SK-N-SH (cell line): Measurements from ENCODE around the gene TUBB8. TPM values are rescaled to one million over a fixed set of nuclear protein-coding genes. Genes with fewer than 3 reads are reported as not detected.

Source experiments
- CTCF ChIA-PET: fragments of 300-600, 350-600 bp; formaldehyde crosslinking; extraction: SDS; loops from one replicate; lab custom pipeline; 2021; lab: Yijun Ruan, JAX
- POLR2A ChIA-PET: fragments of 350-600 bp; sonication (Branson Sonifier 250); formaldehyde crosslinking; extraction: SDS; loops from one replicate; lab custom pipeline; 2020; ENCODE audit warnings: antibody characterized with exemption, inconsistent platforms; lab: Yijun Ruan, JAX
- DNase-seq: peaks from one replicate; pipeline ENCODE4 v3.0.0; 2012
- H2AFZ ChIP-seq: fragments of 200-600 bp; sonication (generic); 2 replicates; pipeline ENCODE4 v1.8.1; 2016; ENCODE audit warnings: antibody characterized with exemption, mild to moderate bottlenecking, low read depth
- H3F3A ChIP-seq: fragments of 200-600 bp; sonication (generic); replicated peaks from 2 replicates; pipeline ENCODE3; 2016; ENCODE audit warnings: antibody characterized with exemption, mild to moderate bottlenecking; ENCODE audit not compliant: insufficient read depth
- H3K27ac ChIP-seq, 2 experiments: fragments of 200-500 bp in 1 of 2; fragments of 200-600 bp in 1 of 2; sonication (Bioruptor generic) in 1 of 2; sonication (generic), shearing (Covaris generic) in 1 of 2; 2 replicates each; pipeline versions ENCODE4 v1.5.1 to v1.6.1; 2014 to 2016; ENCODE audit warnings: low read depth in 2 of 2, inconsistent platforms in 1 of 2, low read length in 1 of 2, mild to moderate bottlenecking in 1 of 2, mixed read lengths in 1 of 2
- H3K27me3 ChIP-seq: fragments of 200-600 bp; sonication (generic), shearing (Covaris generic); 2 replicates; pipeline ENCODE4 v1.6.1; 2016; ENCODE audit warnings: mixed run types; ENCODE audit not compliant: insufficient read depth
- H3K36me3 ChIP-seq, 2 experiments: fragments of 200-500 bp in 1 of 2; fragments of 200-600 bp in 1 of 2; sonication (Bioruptor generic) in 1 of 2; sonication (generic) in 1 of 2; replicated peaks in 1 of 2; 2 replicates each; pipeline versions ENCODE3 to v1.5.1; 2014 to 2016; ENCODE audit warnings: low read length in 1 of 2, mild to moderate bottlenecking in 1 of 2; ENCODE audit not compliant: insufficient read depth in 2 of 2, control insufficient read depth in 1 of 2
- H3K4me1 ChIP-seq, 2 experiments: fragments of 200-500 bp in 1 of 2; fragments of 200-600 bp in 1 of 2; sonication (Bioruptor generic) in 1 of 2; sonication (generic), shearing (Covaris generic) in 1 of 2; 2 replicates each; pipeline versions ENCODE4 v1.5.1 to v1.6.1; 2014 to 2016; ENCODE audit warnings: low read depth in 1 of 2, low read length in 1 of 2, mixed run types in 1 of 2; ENCODE audit not compliant: insufficient read depth in 2 of 2, control insufficient read depth in 1 of 2
- H3K4me2 ChIP-seq: fragments of 200-600 bp; sonication (generic), shearing (Covaris generic); 2 replicates; pipeline ENCODE4 v1.6.1; 2017; ENCODE audit warnings: mixed run types
- H3K4me3 ChIP-seq, 2 experiments: fragments of 200-500 bp in 1 of 2; fragments of 200-600 bp in 1 of 2; sonication (Bioruptor generic) in 1 of 2; sonication (generic), shearing (Covaris generic) in 1 of 2; 2 replicates each; pipeline versions ENCODE4 v1.5.1 to v1.8.1; 2014 to 2016; ENCODE audit warnings: low read depth in 2 of 2, inconsistent platforms in 1 of 2, low read length in 1 of 2, mild to moderate bottlenecking in 1 of 2, mixed read lengths in 1 of 2, moderate library complexity in 1 of 2
- H3K79me2 ChIP-seq: fragments of 200-600 bp; sonication (generic); 2 replicates; pipeline ENCODE4 v1.8.1; 2017; ENCODE audit warnings: mild to moderate bottlenecking; ENCODE audit not compliant: insufficient read depth
- H3K9ac ChIP-seq: fragments of 200-600 bp; sonication (generic); 2 replicates; pipeline ENCODE4 v1.6.1; 2017; ENCODE audit warnings: mixed run types
- H3K9me2 ChIP-seq: fragments of 200-600 bp; sonication (generic); 2 replicates; pipeline ENCODE4 v1.6.1; 2017; ENCODE audit warnings: mixed run types
- H3K9me3 ChIP-seq: fragments of 200-600 bp; sonication (generic); 2 replicates; pipeline ENCODE4 v1.6.1; 2017; ENCODE audit warnings: mixed run types, mild to moderate bottlenecking, moderate library complexity
- H4K20me1 ChIP-seq: fragments of 200-600 bp; sonication (generic); 2 replicates; pipeline ENCODE4 v1.6.1; 2017; ENCODE audit warnings: mild to moderate bottlenecking, mixed run types; ENCODE audit not compliant: insufficient read depth
- CHD2 ChIP-seq: fragments of 150-350 bp; IDR thresholded peaks from 2 replicates; pipeline ENCODE4 v1.6.1; 2018; ENCODE audit warnings: low read length; ENCODE audit not compliant: partially characterized antibody
- ELF1 ChIP-seq: IDR thresholded peaks from 2 replicates; pipeline ENCODE4 v1.4.0; 2012
- FOSL2 ChIP-seq: IDR thresholded peaks from 2 replicates; pipeline ENCODE4 v1.4.0; 2012; ENCODE audit warnings: low read depth, mild to moderate bottlenecking, moderate library complexity, borderline replicate concordance
- FOXM1 ChIP-seq: IDR thresholded peaks from 2 replicates; pipeline ENCODE4 v1.4.0; 2012; ENCODE audit warnings: low read depth, mild to moderate bottlenecking
- JUND ChIP-seq: IDR thresholded peaks from 2 replicates; pipeline ENCODE4 v1.4.0; 2012
- MEF2A ChIP-seq: IDR thresholded peaks from 2 replicates; pipeline ENCODE4 v1.4.0; 2012; ENCODE audit warnings: low read depth, borderline replicate concordance
- NFIC ChIP-seq: IDR thresholded peaks from 2 replicates; pipeline ENCODE4 v1.4.0; 2012; ENCODE audit warnings: borderline replicate concordance
- POLR2AphosphoS5 ChIP-seq: IDR thresholded peaks from 2 replicates; pipeline ENCODE4 v1.6.1; 2012; ENCODE audit warnings: low read depth, low read length
- RAD21 ChIP-seq: IDR thresholded peaks from 2 replicates; pipeline ENCODE4 v1.6.1; 2012; ENCODE audit warnings: mild to moderate bottlenecking, low read length
- RCOR1 ChIP-seq: fragments of 150-350 bp; IDR thresholded peaks from 2 replicates; pipeline ENCODE4 v1.6.1; 2017; ENCODE audit warnings: antibody characterized with exemption, low read length
- RXRA ChIP-seq: IDR thresholded peaks from 2 replicates; pipeline ENCODE4 v1.4.0; 2012; ENCODE audit warnings: low read depth, mild to moderate bottlenecking, borderline replicate concordance
- SIN3A ChIP-seq: IDR thresholded peaks from 2 replicates; pipeline ENCODE4 v1.6.1; 2012; ENCODE audit warnings: low read depth, mild to moderate bottlenecking, low read length, moderate library complexity, borderline replicate concordance
- SMC3 ChIP-seq: IDR thresholded peaks from 2 replicates; pipeline ENCODE4 v1.6.1; 2012; ENCODE audit warnings: low read depth, low read length, improper control_type of control experiment
- TAF1 ChIP-seq: IDR thresholded peaks from 2 replicates; pipeline ENCODE4 v1.6.1; 2012; ENCODE audit warnings: low read depth, mild to moderate bottlenecking, low read length, moderate library complexity, borderline replicate concordance
- TCF12 ChIP-seq: IDR thresholded peaks from 2 replicates; pipeline ENCODE4 v1.4.0; 2012
- WGBS: methylation state at CpG from one replicate; pipeline ENCODE4 v1.1.6; 2017; ENCODE audit warnings: low lambda C conversion rate; 5-methylcytosine and 5-hydroxymethylcytosine counted together
- polyA plus RNA-seq, 3 experiments: library from polyadenylated mRNA; depleted of rRNA; stranded (reverse); fragments of >200 nt; gene quantifications; 2 replicates each; pipeline ENCODE4 v1.2.3, GENCODE V29; 2012
- TF ChIP-seq, protein P1 (sequence below): fragments of 150-350 bp; IDR thresholded peaks from 2 replicates; pipeline ENCODE4 v1.6.1; 2017; ENCODE audit warnings: antibody characterized with exemption, low read length, low read depth, borderline replicate concordance
- TF ChIP-seq, protein P2 (sequence below): IDR thresholded peaks from 2 replicates; pipeline ENCODE4 v1.4.0; 2012; ENCODE audit warnings: low read depth
- TF ChIP-seq, protein P3 (sequence below): fragments of 200-600 bp; sonication (generic); IDR thresholded peaks from 2 replicates; pipeline ENCODE4 v1.6.1; 2017; ENCODE audit warnings: antibody characterized with exemption, mild to moderate bottlenecking, moderate library complexity

The TUBB8 gene
- polyA plus RNA-seq, 1 of the 3 experiments (the other 2 are of a cell fraction) = 0.13 TPM

GRCh38 chr10:86031-86430 is 36.9 kb upstream of the TUBB8 start:
- Histone ChIP-seq H3K9me3 (no peaks in the 10 kb centered on the region), H3K4me3 (no peak overlapping the region), H2AFZ (no peak overlapping the region), H4K20me1 (no peaks in the 10 kb centered on the region), H3K36me3 (no peaks in the 10 kb centered on the region), H3K79me2 (no peaks in the 10 kb centered on the region), H3K27ac (no peak overlapping the region), H3K4me1 (peaks cover 0 to 12% of the 10 kb centered on the region in 2 experiments; a peak in 1 of 4 replicates), H3K4me2 (no peak overlapping the region), H3K27me3 (no peaks in the 10 kb centered on the region; the same call in 1 of the 2 replicates), H3K9me2 (no peaks in the 10 kb centered on the region), H3K9ac (no peak overlapping the region), H3F3A (no peaks in the 10 kb centered on the region)
- CTCF ChIA-PET = interaction anchor here (1.4 to 5.5 kb wide), 2 partner anchors 10 to 43 kb away, joined by 4 to 23 read pairs; no protein-coding TSS in a partner anchor
- no peak for TF ChIP-seq ELF1
- TF ChIP-seq, protein P1, sequence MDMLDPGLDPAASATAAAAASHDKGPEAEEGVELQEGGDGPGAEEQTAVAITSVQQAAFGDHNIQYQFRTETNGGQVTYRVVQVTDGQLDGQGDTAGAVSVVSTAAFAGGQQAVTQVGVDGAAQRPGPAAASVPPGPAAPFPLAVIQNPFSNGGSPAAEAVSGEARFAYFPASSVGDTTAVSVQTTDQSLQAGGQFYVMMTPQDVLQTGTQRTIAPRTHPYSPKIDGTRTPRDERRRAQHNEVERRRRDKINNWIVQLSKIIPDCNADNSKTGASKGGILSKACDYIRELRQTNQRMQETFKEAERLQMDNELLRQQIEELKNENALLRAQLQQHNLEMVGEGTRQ = no peak
- no peak for TF ChIP-seq TAF1
- no peak for TF ChIP-seq FOXM1
- no peak for TF ChIP-seq RXRA
- no peak for TF ChIP-seq RAD21
- no peak for TF ChIP-seq SMC3
- TF ChIP-seq, protein P2, sequence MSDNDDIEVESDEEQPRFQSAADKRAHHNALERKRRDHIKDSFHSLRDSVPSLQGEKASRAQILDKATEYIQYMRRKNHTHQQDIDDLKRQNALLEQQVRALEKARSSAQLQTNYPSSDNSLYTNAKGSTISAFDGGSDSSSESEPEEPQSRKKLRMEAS = no peak
- no peak for TF ChIP-seq RCOR1
- no peak for TF ChIP-seq SIN3A
- no peak for TF ChIP-seq MEF2A
- TF ChIP-seq, protein P3, sequence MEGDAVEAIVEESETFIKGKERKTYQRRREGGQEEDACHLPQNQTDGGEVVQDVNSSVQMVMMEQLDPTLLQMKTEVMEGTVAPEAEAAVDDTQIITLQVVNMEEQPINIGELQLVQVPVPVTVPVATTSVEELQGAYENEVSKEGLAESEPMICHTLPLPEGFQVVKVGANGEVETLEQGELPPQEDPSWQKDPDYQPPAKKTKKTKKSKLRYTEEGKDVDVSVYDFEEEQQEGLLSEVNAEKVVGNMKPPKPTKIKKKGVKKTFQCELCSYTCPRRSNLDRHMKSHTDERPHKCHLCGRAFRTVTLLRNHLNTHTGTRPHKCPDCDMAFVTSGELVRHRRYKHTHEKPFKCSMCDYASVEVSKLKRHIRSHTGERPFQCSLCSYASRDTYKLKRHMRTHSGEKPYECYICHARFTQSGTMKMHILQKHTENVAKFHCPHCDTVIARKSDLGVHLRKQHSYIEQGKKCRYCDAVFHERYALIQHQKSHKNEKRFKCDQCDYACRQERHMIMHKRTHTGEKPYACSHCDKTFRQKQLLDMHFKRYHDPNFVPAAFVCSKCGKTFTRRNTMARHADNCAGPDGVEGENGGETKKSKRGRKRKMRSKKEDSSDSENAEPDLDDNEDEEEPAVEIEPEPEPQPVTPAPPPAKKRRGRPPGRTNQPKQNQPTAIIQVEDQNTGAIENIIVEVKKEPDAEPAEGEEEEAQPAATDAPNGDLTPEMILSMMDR = no peak
- TF ChIP-seq POLR2AphosphoS5 = no peak
- TF ChIP-seq TCF12 = no peak
- TF ChIP-seq FOSL2 = no peak
- POLR2A ChIA-PET = no interaction called here
- WGBS = 68% methylated on average over 10 of the region's 10 CpGs
- DNase-seq = no peak

GRCh38 chr10:85044-85443 is 35.9 kb upstream of the TUBB8 start:
- no peak overlapping the region for H3K4me2 ChIP-seq
- no peaks in the 10 kb centered on the region for H3K79me2 ChIP-seq
- H3K9me3 ChIP-seq = no peaks in the 10 kb centered on the region
- H3K36me3 ChIP-seq = no peaks in the 10 kb centered on the region
- no peak overlapping the region for H3K27ac ChIP-seq
- POLR2A ChIA-PET = no interaction called here
- H3K4me1 ChIP-seq = peaks cover 0 to 13% of the 10 kb centered on the region in 2 experiments; a peak in 1 of 4 replicates
- no peak overlapping the region for H2AFZ ChIP-seq
- H3K9me2 ChIP-seq = no peaks in the 10 kb centered on the region
- no peak overlapping the region for H3K9ac ChIP-seq
- no peaks in the 10 kb centered on the region; the same call in 1 of the 2 replicates for H3K27me3 ChIP-seq
- 83% methylated on average over 1 of the region's 8 CpGs for WGBS
- CTCF ChIA-PET = interaction anchor here (5.5 kb wide), 1 partner anchor 9 kb away, joined by 23 read pairs; no protein-coding TSS in a partner anchor
- no peak for DNase-seq
- TF ChIP-seq CHD2 (no peak), MEF2A (no peak), TCF12 (no peak), NFIC (no peak), JUND (no peak)
- TF ChIP-seq, protein P2 = no peak
- H3K4me3 ChIP-seq = no peak overlapping the region
- H4K20me1 ChIP-seq = no peaks in the 10 kb centered on the region
- no peaks in the 10 kb centered on the region for H3F3A ChIP-seq
